Endothelial cell of umbilical vein (primary cell): ENCODE measurements around the gene TSEN15. TPM values are rescaled to one million over a fixed set of nuclear protein-coding genes. Genes with fewer than 3 reads are reported as not detected.

Experiments
- BruUV-seq: library from RNA; stranded (reverse); fragments of 400-500 nt; replicated peaks from 2 replicates; lab custom pipeline; 2021; lab: Mats Ljungman, UMichigan
- CTCF ChIA-PET: fragments of 300-600, 350-600 bp; sonication (Branson Sonifier 250); formaldehyde crosslinking; loops from one replicate; lab custom pipeline; 2021; ENCODE audit warnings: antibody characterized with exemption, inconsistent platforms; lab: Charles Lee
- POLR2A ChIA-PET: fragments of 300-600, 350-600 bp; sonication (Branson Sonifier 250); formaldehyde crosslinking; loops from one replicate; lab custom pipeline; 2021; ENCODE audit warnings: antibody characterized with exemption, inconsistent platforms; lab: Charles Lee
- DNase-seq: peaks from one replicate; pipeline ENCODE4 v3.0.0-alpha.2; 2011; ENCODE audit warnings: low read depth, low spot score
- FAIRE-seq: peaks from 2 replicates; lab custom pipeline; 2011; peaks lifted over from hg19 to GRCh38; lab: Jason Lieb, UNC
- H2AFZ ChIP-seq: 2 replicates; pipeline ENCODE4 v1.6.0; 2012; ENCODE audit warnings: low read depth, low read length, control low read depth, inconsistent platforms
- H3K27ac ChIP-seq: 2 replicates; pipeline ENCODE4 v1.5.1; 2011; ENCODE audit warnings: low read depth, mild to moderate bottlenecking, control low read depth, low read length, moderate library complexity; ENCODE audit not compliant: insufficient read depth
- H3K27me3 ChIP-seq, 2 experiments: 2 replicates each; pipeline versions ENCODE4 v1.6.0 to v1.6.1; 2011; ENCODE audit warnings: low read length in 2 of 2, mixed read lengths in 1 of 2; ENCODE audit not compliant: control insufficient read depth in 2 of 2, insufficient read depth in 2 of 2
- H3K36me3 ChIP-seq, 2 experiments: 2 replicates in 1 of 2; 3 replicates in 1 of 2; pipeline ENCODE4 v1.5.1; 2011; ENCODE audit warnings: low read length in 2 of 2, mild to moderate bottlenecking in 1 of 2, moderate library complexity in 1 of 2; ENCODE audit not compliant: control insufficient read depth in 2 of 2, insufficient read depth in 2 of 2; ENCODE audit errors: extremely low read depth in 1 of 2
- H3K4me1 ChIP-seq: 3 replicates; pipeline ENCODE4 v1.5.1; 2011; ENCODE audit warnings: mild to moderate bottlenecking, low read length; ENCODE audit not compliant: control insufficient read depth, insufficient read depth; ENCODE audit errors: extremely low read depth
- H3K4me2 ChIP-seq: 2 replicates; pipeline ENCODE4 v1.6.1; 2011; ENCODE audit warnings: low read length, control low read depth, mixed read lengths; ENCODE audit not compliant: insufficient read depth
- H3K4me3 ChIP-seq, 3 experiments: fragments of 200-600 bp in 1 of 3; sonication (generic), shearing (Covaris generic) in 1 of 3; replicated peaks in 1 of 3; 2 replicates each; pipeline ENCODE4 v1.5.1; 2011 to 2016; ENCODE audit warnings: control low read depth in 3 of 3, low read length in 3 of 3, mild to moderate bottlenecking in 2 of 3, inconsistent platforms in 1 of 3, low read depth in 1 of 3, moderate library complexity in 1 of 3; ENCODE audit not compliant: insufficient read depth in 1 of 3
- H3K79me2 ChIP-seq: 2 replicates; pipeline ENCODE4 v1.6.0; 2012; ENCODE audit warnings: low read length, inconsistent platforms; ENCODE audit not compliant: control insufficient read depth, insufficient read depth
- H3K9ac ChIP-seq: replicated peaks from 2 replicates; pipeline ENCODE3; 2011; ENCODE audit warnings: low read length, control low read depth; ENCODE audit not compliant: insufficient read depth; ENCODE audit errors: extremely low read depth
- H3K9me1 ChIP-seq: replicated peaks from 3 replicates; pipeline ENCODE4 v1.6.0; 2011; ENCODE audit warnings: mild to moderate bottlenecking, low read length; ENCODE audit not compliant: control insufficient read depth, insufficient read depth; ENCODE audit errors: extremely low read depth
- H3K9me3 ChIP-seq: replicated peaks from 2 replicates; pipeline ENCODE4 v1.5.1; 2012; ENCODE audit warnings: low read length, inconsistent platforms; ENCODE audit not compliant: control insufficient read depth, insufficient read depth
- H4K20me1 ChIP-seq: replicated peaks from 2 replicates; pipeline ENCODE3; 2011; ENCODE audit warnings: mild to moderate bottlenecking, low read length; ENCODE audit not compliant: control insufficient read depth, insufficient read depth; ENCODE audit errors: extremely low read depth
- FOS ChIP-seq: IDR thresholded peaks from 2 replicates; pipeline ENCODE4 v1.6.1; 2011; ENCODE audit warnings: mild to moderate bottlenecking, low read length, moderate library complexity, borderline replicate concordance; ENCODE audit not compliant: insufficient read depth
- GATA2 ChIP-seq: IDR thresholded peaks from 2 replicates; pipeline ENCODE4 v1.7.0; 2011; ENCODE audit warnings: low read depth, mild to moderate bottlenecking, moderate library complexity, mixed read lengths, low read length; ENCODE audit not compliant: insufficient read length, insufficient read depth
- JUN ChIP-seq: IDR thresholded peaks from 2 replicates; pipeline ENCODE4 v1.6.1; 2011; ENCODE audit warnings: borderline replicate concordance, low read depth; ENCODE audit not compliant: insufficient read length, insufficient read depth
- MAX ChIP-seq: IDR thresholded peaks from 2 replicates; pipeline ENCODE4 v1.6.1; 2011; ENCODE audit not compliant: insufficient read depth, insufficient read length
- POLR2AphosphoS5 ChIP-seq: IDR thresholded peaks from 2 replicates; pipeline ENCODE4 v1.6.1; 2012; ENCODE audit warnings: low read depth, mild to moderate bottlenecking, control low read depth, low read length, moderate library complexity; ENCODE audit not compliant: insufficient read depth
- dilution Hi-C: fragments of 300-500 bp; cut with MboI; formaldehyde crosslinking; loops from one replicate; pipeline ENCODE4 v1.15.0; 2019; ENCODE audit warnings: low sequenced_read_pairs; ENCODE audit not compliant: extremely low pct_ligation_motif_present
- intact Hi-C: fragments of 100-400 bp; cut with micrococcal nuclease; formaldehyde crosslinking; loops from one replicate; pipeline ENCODE4 v1.10.0; 2022
- polyA plus RNA-seq, 4 experiments: library from polyadenylated mRNA; depleted of rRNA in 3 of 4; stranded (reverse) in 3 of 4; unstranded in 1 of 4; fragments of >200 nt; gene quantifications; 2 replicates each; pipeline versions ENCODE4 v1.2.1 to v1.2.3, GENCODE V29; 2011 to 2012; ENCODE audit warnings: missing spikeins in 1 of 4
- total RNA-seq: library from RNA; stranded (reverse); gene quantifications from 2 replicates; pipeline ENCODE4 v1.2.3, GENCODE V29; 2021

TSEN15 gene
- total and polyA plus RNA-seq, 2 donors (not counting 3 experiments of a cell fraction or from before 2014, with no cell fraction given): 20.6 to 25.8 TPM

- Histone ChIP-seq H3K79me2 (no peaks in the 10 kb centered on the region), H3K9me3 (no peaks in the 10 kb centered on the region), H4K20me1 (no peaks in the 10 kb centered on the region), H3K4me2 (no peak overlapping the region), H3K4me3 (no peak overlapping the region), H3K27ac (peak overlapping the region; percentile 6), H2AFZ (no peak overlapping the region), H3K9ac (no peak overlapping the region), H3K36me3 (no peaks in the 10 kb centered on the region), H3K9me1 (no peaks in the 10 kb centered on the region), H3K27me3 (no peaks in the 10 kb centered on the region), H3K4me1 (peaks cover 7% of the 10 kb centered on the region)
- DNase-seq (peak; percentile 79), FAIRE-seq (peak; percentile 65)
- intact Hi-C loops (loop anchor here (2.0 kb wide), 1 partner anchor 45 kb away; no protein-coding TSS in a partner anchor), dilution Hi-C loops (no loop called here)
- CTCF ChIA-PET: no interaction called here
- POLR2A ChIA-PET: no interaction called here
- TF ChIP-seq JUN: peak; percentile 32
- peak; percentile 74 for TF ChIP-seq FOS
- TF ChIP-seq MAX: no peak
- no peak for TF ChIP-seq POLR2AphosphoS5
- no TSS peak for BruUV-seq
These were observed 49.5 kb upstream of the TSEN15 start for GRCh38 chr1:184002071-184002470.

- no peaks in the 10 kb centered on the region for H3K9me1 ChIP-seq
- CTCF ChIA-PET: interaction anchor here (1.1 to 1.6 kb wide), 2 partner anchors 9 to 15 kb away, joined by 3 to 4 read pairs; no protein-coding TSS in a partner anchor
- DNase-seq: no peak
- no peaks in the 10 kb centered on the region for H4K20me1 ChIP-seq
- H3K4me3 ChIP-seq: no peak overlapping the region
- dilution Hi-C loops: no loop called here
- TF ChIP-seq FOS (no peak), GATA2 (no peak), MAX (no peak), JUN (no peak)
- intact Hi-C loops: no loop called here
- peaks cover 7% of the 10 kb centered on the region for H3K4me1 ChIP-seq
- FAIRE-seq: no peak
- POLR2A ChIA-PET: no interaction called here
- H3K4me2 ChIP-seq: no peak overlapping the region
- peaks cover 0 to 1% of the 10 kb centered on the region in 2 experiments for H3K27me3 ChIP-seq
- no peak overlapping the region for H2AFZ ChIP-seq
- H3K9me3 ChIP-seq: no peaks in the 10 kb centered on the region
- no peaks in the 10 kb centered on the region for H3K36me3 ChIP-seq
- H3K79me2 ChIP-seq: no peaks in the 10 kb centered on the region
- no peak overlapping the region for H3K27ac ChIP-seq
- no TSS peak for BruUV-seq
- no peak overlapping the region for H3K9ac ChIP-seq
These were observed 46.6 kb upstream of the TSEN15 start for GRCh38 chr1:184004935-184005334.
